Hematopoietic multipotent progenitor cell treated with erythropoietin and hydrocortisone succinate and interleukin-3 and kit ligand, for 6 days (in vitro differentiated cells): Measurements from ENCODE around the gene SCAP.

ENCODE experiments used
- DNase-seq: peaks from one replicate; pipeline ENCODE4 v3.0.0-alpha.2; 2015

The SCAP gene

DNA sequence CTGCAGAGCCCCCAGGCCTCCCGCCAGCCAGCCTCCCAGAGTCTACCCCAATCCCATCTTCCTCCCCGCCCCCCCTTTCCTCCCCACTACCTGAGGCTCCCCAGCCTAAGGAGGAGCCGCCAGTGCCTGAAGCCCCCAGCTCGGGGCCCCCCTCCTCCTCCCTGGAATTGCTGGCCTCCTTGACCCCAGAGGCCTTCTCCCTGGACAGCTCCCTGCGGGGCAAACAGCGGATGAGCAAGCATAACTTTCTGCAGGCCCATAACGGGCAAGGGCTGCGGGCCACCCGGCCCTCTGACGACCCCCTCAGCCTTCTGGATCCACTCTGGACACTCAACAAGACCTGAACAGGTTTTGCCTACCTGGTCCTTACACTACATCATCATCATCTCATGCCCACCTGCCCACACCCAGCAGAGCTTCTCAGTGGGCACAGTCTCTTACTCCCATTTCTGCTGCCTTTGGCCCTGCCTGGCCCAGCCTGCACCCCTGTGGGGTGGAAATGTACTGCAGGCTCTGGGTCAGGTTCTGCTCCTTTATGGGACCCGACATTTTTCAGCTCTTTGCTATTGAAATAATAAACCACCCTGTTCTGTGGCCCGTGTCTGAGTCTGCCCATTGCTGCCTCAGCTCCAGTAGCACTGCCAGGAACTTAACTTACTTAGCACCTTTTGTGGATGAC lies 62.8 kb downstream of the SCAP start:
- no peak for DNase-seq

DNA sequence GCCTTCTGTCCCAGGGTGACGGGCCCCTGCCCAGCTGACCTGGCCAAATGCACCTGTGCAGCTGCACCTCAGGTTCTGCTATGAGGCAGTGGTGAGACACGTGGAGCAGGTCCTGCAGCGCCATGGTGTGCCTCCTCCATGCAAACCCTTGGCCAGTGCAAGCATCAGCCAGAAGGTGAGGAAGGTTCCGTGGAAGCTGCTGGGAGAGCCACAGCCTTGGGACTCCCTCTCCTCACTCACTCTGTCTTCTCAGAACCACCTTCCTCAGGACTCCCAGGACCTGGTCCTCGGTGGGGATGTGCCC lies 63.3 kb downstream of the SCAP start:
- DNase-seq: no peak

DNA sequence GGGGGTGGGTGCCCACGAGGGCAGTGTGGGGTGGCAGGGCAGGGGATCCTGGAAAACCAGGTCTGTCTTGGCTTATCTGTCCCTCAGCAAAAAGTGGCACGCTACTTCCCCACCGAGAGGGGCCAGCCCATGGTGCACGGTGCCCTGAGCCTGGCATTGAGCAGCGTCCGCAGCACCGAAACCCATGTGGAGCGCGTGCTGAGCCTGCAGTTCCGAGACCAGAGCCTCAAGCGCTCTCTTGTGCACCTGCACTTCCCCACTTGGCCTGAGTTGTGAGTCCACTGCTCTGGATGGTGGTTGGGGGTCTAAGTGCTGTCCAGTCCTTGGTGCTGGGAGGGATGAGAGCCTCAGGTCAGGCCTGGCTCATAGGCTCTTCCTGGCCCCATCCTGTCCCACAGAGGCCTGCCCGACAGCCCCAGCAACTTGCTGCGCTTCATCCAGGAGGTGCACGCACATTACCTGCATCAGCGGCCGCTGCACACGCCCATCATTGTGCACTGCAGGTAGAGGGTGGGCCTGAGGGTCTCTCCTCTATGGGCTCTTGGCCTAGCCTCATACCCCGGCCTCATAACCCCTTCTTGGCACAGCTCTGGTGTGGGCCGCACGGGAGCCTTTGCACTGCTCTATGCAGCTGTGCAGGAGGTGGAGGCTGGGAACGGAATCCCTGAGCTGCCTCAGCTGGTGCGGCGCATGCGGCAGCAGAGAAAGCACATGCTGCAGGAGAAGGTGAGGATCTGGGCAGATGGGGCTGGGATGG lies 63.9 kb downstream of the SCAP start:
- DNase-seq: no peak

DNA sequence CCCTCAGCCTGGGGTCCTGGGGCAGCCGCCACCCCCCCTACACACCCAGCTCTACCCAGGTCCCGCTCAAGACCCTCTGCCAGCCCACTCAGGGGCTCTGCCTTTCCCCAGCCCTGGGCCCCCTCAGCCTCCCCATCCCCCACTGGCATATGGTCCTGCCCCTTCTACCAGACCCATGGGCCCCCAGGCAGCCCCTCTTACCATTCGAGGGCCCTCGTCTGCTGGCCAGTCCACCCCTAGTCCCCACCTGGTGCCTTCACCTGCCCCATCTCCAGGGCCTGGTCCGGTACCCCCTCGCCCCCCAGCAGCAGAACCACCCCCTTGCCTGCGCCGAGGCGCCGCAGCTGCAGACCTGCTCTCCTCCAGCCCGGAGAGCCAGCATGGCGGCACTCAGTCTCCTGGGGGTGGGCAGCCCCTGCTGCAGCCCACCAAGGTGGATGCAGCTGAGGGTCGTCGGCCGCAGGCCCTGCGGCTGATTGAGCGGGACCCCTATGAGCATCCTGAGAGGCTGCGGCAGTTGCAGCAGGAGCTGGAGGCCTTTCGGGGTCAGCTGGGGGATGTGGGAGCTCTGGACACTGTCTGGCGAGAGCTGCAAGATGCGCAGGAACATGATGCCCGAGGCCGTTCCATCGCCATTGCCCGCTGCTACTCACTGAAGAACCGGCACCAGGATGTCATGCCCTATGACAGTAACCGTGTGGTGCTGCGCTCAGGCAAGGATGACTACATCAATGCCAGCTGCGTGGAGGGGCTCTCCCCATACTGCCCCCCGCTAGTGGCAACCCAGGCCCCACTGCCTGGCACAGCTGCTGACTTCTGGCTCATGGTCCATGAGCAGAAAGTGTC lies 64.7 kb downstream of the SCAP start:
- DNase-seq: no peak

DNA sequence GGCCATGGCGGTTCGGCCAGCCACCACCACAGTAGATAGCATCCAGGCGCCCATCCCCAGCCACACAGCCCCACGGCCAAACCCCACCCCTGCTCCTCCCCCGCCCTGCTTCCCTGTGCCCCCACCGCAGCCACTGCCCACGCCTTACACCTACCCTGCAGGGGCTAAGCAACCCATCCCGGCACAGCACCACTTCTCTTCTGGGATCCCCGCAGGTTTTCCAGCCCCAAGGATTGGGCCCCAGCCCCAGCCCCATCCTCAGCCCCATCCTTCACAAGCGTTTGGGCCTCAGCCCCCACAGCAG lies 65.4 kb downstream of the SCAP start:
- no peak for DNase-seq

DNA sequence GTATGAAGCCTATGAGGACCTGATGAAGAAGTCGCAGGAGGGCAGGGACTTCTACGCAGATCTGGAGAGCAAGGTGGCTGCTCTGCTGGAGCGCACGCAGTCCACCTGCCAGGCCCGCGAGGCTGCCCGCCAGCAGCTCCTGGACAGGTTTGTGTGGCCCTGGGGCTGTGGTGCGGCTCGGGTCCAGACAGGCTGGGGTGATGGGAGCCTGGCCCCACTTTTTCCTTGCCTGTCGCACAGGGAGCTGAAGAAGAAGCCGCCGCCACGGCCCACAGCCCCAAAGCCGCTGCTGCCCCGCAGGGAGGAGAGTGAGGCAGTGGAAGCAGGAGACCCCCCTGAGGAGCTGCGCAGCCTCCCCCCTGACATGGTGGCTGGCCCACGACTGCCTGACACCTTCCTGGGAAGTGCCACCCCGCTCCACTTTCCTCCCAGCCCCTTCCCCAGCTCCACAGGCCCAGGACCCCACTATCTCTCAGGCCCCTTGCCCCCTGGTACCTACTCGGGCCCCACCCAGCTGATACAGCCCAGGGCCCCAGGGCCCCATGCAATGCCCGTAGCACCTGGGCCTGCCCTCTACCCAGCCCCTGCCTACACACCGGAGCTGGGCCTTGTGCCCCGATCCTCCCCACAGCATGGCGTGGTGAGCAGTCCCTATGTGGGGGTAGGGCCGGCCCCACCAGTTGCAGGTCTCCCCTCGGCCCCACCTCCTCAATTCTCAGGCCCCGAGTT lies 65.9 kb downstream of the SCAP start:
- DNase-seq: no peak

DNA sequence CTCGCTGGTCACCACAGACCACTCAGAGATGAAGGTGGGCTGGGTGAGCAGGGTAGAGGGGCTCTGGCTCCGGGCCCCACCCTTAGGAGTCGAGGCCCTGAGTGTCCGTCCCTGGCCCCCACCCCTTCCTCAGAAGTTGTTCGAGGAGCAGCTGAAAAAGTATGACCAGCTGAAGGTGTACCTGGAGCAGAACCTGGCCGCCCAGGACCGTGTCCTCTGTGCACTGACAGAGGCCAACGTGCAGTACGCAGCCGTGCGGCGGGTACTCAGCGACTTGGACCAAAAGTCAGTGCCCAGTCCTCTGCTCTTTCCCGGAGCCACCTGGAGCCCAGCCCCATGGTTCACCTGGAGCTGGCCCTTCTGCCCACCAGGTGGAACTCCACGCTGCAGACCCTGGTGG lies 66.5 kb downstream of the SCAP start:
- DNase-seq: no peak

DNA sequence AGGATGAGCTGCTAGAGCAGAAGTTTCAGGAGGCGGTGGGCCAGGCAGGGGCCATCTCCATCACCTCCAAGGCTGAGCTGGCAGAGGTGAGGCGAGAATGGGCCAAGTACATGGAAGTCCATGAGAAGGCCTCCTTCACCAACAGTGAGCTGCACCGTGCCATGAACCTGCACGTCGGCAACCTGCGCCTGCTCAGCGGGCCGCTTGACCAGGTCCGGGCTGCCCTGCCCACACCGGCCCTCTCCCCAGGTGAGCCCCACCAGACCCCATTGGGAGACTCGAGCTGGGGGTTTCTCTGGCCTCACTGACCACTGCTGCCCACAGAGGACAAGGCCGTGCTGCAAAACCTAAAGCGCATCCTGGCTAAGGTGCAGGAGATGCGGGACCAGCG lies 66.9 kb downstream of the SCAP start:
- no peak for DNase-seq

DNA sequence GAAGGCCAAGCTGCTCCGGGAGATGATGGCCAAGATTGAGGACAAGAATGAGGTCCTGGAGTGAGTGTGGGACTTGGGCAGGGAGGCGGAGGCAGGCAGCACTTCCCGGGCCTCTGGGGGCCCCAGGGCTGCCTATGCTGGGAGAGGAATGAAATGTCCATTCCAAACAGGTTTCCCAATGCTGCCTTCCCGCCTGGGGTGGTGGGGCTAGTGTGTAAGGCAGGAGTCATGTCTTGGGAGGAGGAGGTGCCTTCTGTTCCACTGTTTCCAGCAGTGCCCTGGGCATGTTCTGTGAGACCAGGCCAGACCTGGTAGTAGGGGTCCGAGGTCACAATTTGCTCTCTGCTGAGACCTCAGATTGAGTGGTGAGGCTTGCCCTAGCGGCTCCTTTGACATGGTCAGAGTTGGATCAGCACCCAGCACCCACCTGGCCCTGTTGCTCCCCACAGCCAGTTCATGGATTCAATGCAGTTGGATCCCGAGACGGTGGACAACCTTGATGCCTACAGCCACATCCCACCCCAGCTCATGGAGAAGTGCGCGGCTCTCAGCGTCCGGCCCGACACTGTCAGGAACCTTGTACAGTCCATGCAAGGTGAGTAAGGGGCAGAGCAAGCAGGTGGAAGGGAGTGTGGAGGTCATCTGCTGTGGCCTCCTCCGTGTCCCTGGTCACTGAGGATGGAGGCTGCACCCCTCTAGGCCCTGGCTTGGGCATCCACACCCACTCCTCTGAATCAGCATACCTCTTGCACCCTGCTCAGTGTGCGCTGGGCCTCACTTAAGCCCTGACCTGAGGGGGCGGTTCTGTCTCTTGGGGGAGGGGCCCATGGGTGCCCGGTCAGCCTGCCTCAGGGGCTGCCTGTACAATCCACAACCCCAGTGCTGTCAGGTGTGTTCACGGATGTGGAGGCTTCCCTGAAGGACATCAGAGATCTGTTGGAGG lies 67.6 kb downstream of the SCAP start:
- DNase-seq: no peak

DNA sequence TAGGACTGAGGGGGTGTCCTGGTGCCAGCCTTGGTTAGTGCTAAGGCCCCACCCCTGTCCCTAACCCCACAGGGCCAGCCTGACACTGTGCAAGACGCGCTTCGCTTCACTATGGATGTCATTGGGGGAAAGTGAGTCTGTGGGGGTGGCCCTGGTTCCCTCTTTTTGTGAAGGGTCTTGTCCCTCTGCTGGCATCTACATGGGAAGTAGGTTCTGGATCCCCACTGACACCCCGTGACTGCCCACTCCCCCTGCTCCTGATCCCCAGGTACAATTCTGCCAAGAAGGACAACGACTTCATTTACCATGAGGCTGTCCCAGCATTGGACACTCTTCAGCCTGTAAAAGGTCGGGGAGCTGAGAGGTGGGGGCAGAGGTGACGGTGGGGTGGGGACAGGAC lies 68.5 kb downstream of the SCAP start:
- DNase-seq: no peak

DNA sequence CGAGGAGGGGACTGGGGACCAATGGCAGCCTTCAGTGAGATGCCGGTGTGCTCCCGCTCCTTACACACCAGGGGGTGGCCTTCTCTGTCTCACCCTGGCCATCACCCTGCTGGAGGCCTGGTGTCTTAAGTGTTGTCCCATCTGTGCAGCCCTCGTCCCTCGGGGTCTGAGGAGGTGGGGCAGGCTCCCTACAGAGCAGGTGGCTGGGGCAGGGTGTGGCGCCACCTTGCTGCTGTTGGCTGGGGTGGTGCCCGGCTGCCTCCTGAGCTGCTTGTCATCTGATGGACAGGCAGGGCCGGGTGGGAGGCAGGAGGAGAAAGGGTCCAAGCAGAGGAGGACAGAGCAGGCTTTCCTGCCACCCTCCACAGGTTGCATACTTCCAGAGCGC lies 69.0 kb downstream of the SCAP start:
- DNase-seq: peak; percentile 52

DNA sequence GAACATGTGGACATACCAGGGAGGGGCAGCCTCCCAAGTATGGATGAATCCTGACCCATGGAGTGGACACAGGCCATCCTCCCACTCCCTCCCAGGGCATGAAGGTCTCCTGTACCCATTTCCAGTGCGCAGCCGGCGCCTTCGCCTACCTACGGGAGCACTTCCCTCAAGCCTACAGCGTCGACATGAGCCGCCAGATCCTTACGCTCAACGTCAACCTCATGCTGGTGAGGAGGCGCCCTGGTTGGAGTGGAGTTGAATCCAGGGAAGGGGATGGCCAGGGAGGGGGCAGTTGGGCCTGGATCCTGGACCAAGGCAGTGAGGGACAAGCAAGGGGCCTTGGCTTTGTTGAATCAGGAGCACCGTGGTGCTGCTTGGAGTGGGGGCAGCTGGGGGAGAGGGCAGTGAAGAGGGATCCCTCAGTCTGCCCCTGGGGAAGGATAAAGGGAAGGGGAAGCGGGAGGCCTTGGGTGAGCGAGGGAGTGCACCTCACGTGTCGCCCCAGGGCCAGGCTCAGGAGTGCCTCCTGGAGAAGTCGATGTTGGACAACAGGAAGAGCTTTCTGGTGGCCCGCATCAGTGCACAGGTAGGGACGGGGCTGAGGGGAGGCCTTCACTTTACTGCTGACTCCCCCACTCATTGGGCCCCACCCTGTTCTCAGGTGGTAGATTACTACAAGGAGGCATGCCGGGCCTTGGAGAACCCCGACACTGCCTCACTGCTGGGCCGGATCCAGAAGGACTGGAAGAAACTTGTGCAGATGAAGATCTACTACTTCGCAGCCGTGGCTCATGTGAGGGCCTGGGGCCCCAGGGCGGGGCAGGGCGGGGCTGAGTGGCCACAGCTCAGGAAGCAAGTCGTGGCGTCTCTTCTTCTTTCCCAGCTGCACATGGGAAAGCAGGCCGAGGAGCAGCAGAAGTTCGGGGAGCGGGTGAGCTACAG lies 69.7 kb downstream of the SCAP start:
- DNase-seq: peak; percentile 72

DNA sequence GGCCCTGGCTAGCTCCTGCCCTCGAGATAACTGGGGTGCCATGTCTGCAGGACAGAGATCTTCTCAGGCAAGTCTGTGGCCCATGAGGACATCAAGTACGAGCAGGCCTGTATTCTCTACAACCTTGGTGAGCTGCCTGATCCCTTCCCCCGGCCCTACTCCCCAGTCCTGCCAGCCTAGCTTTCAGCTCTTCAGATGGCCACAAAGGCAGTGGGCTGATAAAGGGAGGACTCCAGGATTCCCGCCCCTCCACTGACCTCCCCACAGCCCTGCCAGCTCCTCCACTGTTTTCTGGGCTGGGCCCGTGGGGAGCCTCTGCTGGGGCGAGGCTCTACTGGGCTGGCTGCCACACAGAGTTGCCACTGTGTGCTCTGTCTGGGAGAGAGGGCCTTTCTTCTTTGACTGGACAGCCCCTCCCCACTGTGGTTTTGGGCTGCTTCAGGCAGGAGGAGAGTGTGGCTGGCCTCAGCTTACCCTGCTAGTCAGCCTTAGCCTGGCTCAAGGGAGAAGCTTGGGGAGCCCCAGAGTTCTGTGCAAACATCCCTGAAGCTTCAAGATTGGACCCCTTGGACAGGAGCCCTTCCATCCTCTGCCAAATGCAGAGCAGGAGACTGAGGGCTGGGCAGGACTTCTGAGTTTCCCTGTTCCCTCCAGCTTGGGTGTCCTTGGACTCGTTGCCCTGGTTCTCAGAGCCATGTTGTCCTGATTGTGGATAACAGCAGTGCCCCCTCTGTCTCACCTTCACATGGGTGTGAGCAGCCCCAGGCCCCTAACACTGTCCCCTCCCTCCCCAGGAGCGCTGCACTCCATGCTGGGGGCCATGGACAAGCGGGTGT lies 70.6 kb downstream of the SCAP start:
- DNase-seq: peak; percentile 90

DNA sequence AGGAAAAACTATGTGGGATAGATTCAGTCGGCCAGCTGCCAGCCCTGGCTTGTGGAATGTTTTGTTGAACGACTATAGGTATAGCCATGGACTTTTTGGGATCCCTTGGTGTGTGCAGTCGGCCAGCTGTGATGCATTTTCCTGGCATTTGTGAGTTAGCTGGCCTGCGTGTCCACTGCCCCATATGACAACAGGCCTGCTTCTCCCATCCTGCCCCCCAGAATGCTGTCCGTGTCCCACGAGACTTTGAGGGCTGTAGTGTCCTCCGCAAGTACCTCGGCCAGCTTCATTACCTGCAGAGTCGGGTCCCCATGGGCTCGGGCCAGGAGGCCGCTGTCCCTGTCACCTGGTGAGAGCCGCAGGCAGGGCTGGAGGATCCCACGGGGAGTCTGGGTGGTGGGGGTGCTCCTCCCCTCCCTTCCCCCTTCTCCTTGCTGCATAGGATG lies 71.3 kb downstream of the SCAP start:
- DNase-seq: no peak

DNA sequence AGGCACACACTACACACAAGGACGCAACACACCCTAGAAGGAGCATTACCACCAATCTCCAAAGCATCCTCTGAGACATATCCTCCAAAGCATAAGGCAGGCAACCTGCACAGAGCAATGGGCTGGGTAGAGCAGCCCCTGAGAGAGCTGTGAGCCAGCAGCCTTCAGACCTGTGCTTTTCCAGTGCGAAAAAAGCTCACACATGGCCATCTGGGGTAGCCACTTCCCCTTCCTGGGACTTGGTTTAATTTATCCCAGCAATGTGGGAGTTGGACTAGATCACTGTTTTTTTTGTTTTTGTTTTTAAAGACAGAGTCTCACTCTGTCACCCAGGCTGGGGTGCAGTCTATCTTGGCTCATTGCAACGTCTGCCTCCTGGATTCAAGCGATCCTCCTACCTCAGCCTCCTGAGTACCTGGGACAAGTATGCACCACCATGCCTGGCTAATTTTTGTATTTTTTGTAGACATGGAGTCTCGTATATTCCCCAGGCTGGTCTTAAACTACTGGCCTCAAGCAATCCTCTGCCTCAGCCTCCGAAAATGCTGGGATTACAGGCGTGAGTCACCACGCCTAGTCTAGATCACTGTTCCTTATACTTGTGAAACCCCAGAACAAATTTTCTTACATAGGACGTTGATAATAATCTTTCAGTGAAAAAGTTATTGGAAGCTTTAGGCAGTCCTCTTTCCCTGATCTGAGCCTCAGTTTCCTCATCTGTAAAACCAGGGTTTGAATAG lies 76.0 kb downstream of the SCAP start:
- no peak for DNase-seq

DNA sequence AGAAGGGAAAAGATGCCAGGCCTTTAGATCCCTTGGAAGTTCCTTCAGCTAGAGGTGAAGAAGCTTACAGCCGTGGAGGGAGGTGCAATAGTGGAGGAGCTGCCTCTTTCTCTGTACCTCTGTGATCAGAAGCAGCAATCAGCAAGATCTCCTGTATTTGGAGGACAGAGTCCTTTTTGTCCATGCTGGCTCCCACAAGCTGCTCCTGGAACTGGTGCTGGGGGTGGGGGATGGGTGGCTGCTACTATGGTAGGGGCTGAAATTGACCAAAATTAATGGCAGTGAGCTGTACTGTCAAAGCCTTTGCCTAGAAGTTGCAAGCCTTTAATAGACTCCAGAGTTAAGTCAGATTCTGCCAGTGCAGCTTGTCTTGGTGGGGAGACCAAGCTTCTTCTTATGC lies 76.7 kb downstream of the SCAP start:
- no peak for DNase-seq

DNA sequence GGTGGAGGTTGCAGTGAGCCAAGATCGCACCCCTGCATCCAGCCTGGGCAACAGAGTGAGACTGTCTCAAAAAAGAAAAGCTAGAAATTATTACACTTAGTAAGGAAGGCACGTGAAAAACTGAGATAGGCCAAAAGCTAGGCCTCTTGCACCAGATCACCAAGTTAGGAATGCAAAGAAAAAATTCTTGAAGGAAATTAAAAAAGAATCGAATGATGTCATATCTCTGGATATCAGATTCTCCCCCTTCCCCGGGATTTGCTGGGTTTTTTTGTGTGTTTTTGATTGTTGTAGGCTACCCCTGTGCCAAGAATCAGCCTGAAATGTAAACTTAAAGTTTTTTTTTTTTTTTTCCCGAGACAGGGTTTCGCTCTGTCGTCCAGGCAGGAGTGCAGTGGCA lies 77.5 kb downstream of the SCAP start:
- DNase-seq: no peak

DNA sequence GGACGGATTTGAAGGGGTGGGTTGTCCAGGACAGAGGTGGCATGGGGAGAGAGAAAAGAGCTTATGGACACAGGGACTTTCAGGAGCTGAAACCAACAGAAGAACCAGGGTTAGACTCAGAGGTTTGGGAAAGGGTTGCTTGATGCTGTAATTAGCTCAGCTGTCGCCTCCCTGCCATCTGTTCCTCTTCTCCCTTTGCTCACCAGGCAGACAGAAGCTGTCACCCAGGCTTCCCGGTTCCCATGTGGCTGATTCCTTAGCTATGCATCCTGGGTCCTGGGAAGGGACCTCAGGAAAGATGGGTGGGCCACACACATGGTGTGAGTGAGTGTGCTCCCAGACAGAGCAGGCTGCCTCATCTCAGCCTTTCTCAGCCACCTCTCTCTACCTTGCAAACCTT lies 80.9 kb downstream of the SCAP start:
- DNase-seq: no peak

DNA sequence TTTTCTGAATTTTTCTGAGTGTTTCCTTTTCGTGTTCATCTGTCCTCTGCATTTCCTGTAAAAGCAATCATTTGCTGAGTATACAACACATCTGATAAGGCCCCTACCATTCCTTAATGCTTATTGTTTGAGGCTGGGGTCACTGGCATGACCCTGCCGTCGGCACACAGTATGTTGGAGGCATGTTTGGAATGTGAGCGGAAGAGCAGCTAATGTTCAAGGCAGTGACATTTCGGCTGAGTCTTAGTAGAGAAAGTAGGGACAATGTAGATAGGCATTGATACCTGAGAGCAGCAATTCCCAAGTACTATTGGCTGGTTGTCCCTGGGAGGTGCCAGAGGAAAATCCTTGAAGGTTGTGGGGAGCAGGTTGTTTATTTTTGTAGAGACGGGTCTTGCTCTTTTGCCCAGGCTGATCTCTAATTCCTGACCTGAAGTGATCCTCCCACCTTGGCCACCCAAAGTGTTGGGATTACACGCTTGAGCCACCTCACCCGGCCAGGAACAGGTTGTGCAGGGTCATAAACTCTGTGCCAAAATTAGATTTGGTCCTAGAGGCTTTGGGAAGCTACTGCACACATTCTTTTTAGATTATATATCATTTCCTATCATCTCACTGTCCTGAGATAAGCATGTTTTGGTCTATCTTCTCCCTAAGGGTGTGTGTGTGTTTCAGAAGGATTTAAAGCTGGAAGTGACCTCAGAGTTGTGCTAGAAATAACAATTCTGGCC lies 81.4 kb downstream of the SCAP start:
- DNase-seq: no peak
